ENCODE results near the gene WNT4. TPM values are rescaled to one million over a fixed set of nuclear protein-coding genes. Genes with fewer than 3 reads are reported as not detected.
A peak's percentile ranks its signal among the peaks of the same experiment; 100 is the strongest.

Gene WNT4
- total RNA-seq, result 3.7 TPM
- 1 to 10 TPM; 1.4 to 5.0 (median 3.5) TPM for polyA plus RNA-seq (ENCODE audit: insufficient read depth in 1 of 8, insufficient read length in 8 of 8, low replicate concordance in 1 of 8)
- long read RNA-seq, donor 1, partial matches to known transcripts, result 0 of 4 reads
- long read RNA-seq, donor 1, other reads (novel, unspliced or antisense), result 0 of 4 reads
- long read RNA-seq, donor 2, partial matches to known transcripts, result 0 of 1 reads
- long read RNA-seq, donor 2, other reads (novel, unspliced or antisense), result 0 of 1 reads
- long read RNA-seq, donor 3, transcript WNT4-201 (5 exons, 3,845 nt), result major isoform, 10 of 10 reads
- long read RNA-seq, donor 3, partial matches to known transcripts, result 0 of 10 reads
- long read RNA-seq, donor 3, other reads (novel, unspliced or antisense), result 0 of 10 reads
- long read RNA-seq, donor 4, partial matches to known transcripts, result 0 of 4 reads
- long read RNA-seq, donor 4, other reads (novel, unspliced or antisense), result 0 of 4 reads
- long read RNA-seq, donor 5, partial matches to known transcripts, result 0 of 2 reads
- long read RNA-seq, donor 5, other reads (novel, unspliced or antisense), result 0 of 2 reads
- long read RNA-seq, donor 6, transcript WNT4-201 (5 exons, 3,845 nt), result major isoform, 7 of 7 reads
- long read RNA-seq, donor 6, partial matches to known transcripts, result 0 of 7 reads
- long read RNA-seq, donor 6, other reads (novel, unspliced or antisense), result 0 of 7 reads
- long read RNA-seq, donor 7, partial matches to known transcripts, result 0 of 1 reads
- long read RNA-seq, donor 7, other reads (novel, unspliced or antisense), result 0 of 1 reads
- long read RNA-seq, donor 8, result 0 reads
- long read RNA-seq, donor 9, partial matches to known transcripts, result 0 of 1 reads
- long read RNA-seq, donor 9, other reads (novel, unspliced or antisense), result 0 of 1 reads
- long read RNA-seq, donor 10, partial matches to known transcripts, result 0 of 2 reads
- long read RNA-seq, donor 10, other reads (novel, unspliced or antisense), result 0 of 2 reads
- long read RNA-seq, donor 11, partial matches to known transcripts, result 0 of 2 reads
- long read RNA-seq, donor 11, other reads (novel, unspliced or antisense), result 0 of 2 reads

GRCh38 chr1:22143065-22144033, at the start of gene WNT4:
WNT4 (minus strand) TSS chr1:22143097; CDS start chr1:22142922, 175 bp downstream.
- WGBS (ENCODE audit: insufficient coverage), result under 1% methylated on average over 61 of the region's 106 CpGs
- peak within 1 kb of the TSS; percentile 24 for H3K4me3 ChIP-seq (ENCODE audit: low read length)
- no peaks in the 10 kb centered on the region for H3K36me3 ChIP-seq (ENCODE audit: control insufficient read depth, insufficient read depth, low read length)
- peaks cover 27% of the 10 kb centered on the region for H3K4me1 ChIP-seq (ENCODE audit: control insufficient read depth, insufficient read depth, low read length)
- DNase-seq, result peak; percentile 40
- peaks cover 71% of the 10 kb centered on the region for H3K27me3 ChIP-seq (ENCODE audit: control insufficient read depth, insufficient read depth, low read length)
- H3K9me3 ChIP-seq (replicated peaks; ENCODE audit: control insufficient read depth, low read depth, low read length), result no peaks in the 10 kb centered on the region
- no peak within 1 kb of the TSS for H3K27ac ChIP-seq (ENCODE audit: low read length)

DNA sequence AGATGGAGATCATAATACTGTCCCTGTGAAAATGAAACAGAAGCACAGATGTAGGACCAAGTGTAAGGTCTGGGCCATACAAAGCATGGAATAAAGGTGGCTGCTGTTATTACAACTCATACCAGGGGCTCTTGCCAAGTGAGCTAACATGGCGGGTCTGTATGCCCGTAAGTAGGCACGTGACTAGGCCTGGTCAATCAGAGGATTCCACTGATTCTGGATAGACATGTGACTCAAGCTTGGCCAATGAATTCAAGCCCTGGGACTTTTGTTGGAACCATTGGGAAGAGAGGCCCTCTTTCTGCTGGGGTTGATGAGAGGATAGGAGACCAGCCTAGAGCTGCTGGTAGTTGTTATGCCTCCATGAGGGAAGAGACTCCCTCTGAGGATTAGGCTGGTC, 47.8 kb upstream of the WNT4 start:
- DNase-seq, result no peak
- Histone ChIP-seq H3K27ac (ENCODE audit: low read length) (no peak overlapping the region), H3K36me3 (ENCODE audit: control insufficient read depth, insufficient read depth, low read length) (no peaks in the 10 kb centered on the region), H3K27me3 (ENCODE audit: control insufficient read depth, insufficient read depth, low read length) (peaks cover 12% of the 10 kb centered on the region), H3K4me1 (ENCODE audit: control insufficient read depth, insufficient read depth, low read length) (no peaks in the 10 kb centered on the region), H3K9me3 (replicated peaks; ENCODE audit: control insufficient read depth, low read depth, low read length) (no peaks in the 10 kb centered on the region), H3K4me3 (ENCODE audit: low read length) (no peak overlapping the region)
- WGBS (ENCODE audit: insufficient coverage), result 71% methylated on average over 3 of the region's 3 CpGs

- Histone ChIP-seq H3K27ac (ENCODE audit: low read length) (no peak overlapping the region), H3K4me1 (ENCODE audit: control insufficient read depth, insufficient read depth, low read length) (no peaks in the 10 kb centered on the region), H3K36me3 (ENCODE audit: control insufficient read depth, insufficient read depth, low read length) (no peaks in the 10 kb centered on the region), H3K9me3 (replicated peaks; ENCODE audit: control insufficient read depth, low read depth, low read length) (no peaks in the 10 kb centered on the region), H3K4me3 (ENCODE audit: low read length) (no peak overlapping the region), H3K27me3 (ENCODE audit: control insufficient read depth, insufficient read depth, low read length) (peaks cover 13% of the 10 kb centered on the region)
- WGBS (ENCODE audit: insufficient coverage), result 72% methylated on average over 4 of the region's 6 CpGs
- no peak for DNase-seq
These were observed 47.4 kb upstream of the WNT4 start for GRCh38 chr1:22190251-22190650.

GRCh38 chr1:22189619-22190018, 46.7 kb upstream of the WNT4 start:
- Histone ChIP-seq H3K4me1 (ENCODE audit: control insufficient read depth, insufficient read depth, low read length) (peaks cover 2% of the 10 kb centered on the region), H3K27ac (ENCODE audit: low read length) (no peak overlapping the region), H3K4me3 (ENCODE audit: low read length) (no peak overlapping the region), H3K27me3 (ENCODE audit: control insufficient read depth, insufficient read depth, low read length) (peaks cover 13% of the 10 kb centered on the region), H3K36me3 (ENCODE audit: control insufficient read depth, insufficient read depth, low read length) (no peaks in the 10 kb centered on the region), H3K9me3 (replicated peaks; ENCODE audit: control insufficient read depth, low read depth, low read length) (no peaks in the 10 kb centered on the region)
- WGBS (ENCODE audit: insufficient coverage), result 95% methylated on average over 3 of the region's 4 CpGs
- DNase-seq, result no peak

DNA sequence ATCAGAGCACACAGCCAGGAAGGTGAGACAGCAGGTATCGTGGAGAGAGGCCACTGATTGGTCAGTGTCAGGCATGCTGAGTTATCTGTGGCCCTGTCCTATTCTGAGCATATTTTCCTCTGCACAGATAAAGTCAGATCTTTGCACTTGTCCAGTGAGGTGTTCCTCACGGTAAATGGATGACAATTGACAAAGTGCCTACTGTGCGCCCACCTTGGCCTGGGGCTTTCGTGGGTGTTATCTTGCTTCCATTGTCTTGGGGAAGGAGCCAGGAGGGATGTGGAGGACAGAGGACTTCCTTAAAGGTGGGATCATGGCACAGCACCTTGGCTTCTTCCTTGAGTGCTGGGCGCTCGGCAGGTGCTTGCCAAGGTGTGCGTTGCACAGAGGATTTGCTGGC, 46.0 kb upstream of the WNT4 start:
- Histone ChIP-seq H3K27me3 (ENCODE audit: control insufficient read depth, insufficient read depth, low read length) (peaks cover 13% of the 10 kb centered on the region), H3K27ac (ENCODE audit: low read length) (no peak overlapping the region), H3K36me3 (ENCODE audit: control insufficient read depth, insufficient read depth, low read length) (no peaks in the 10 kb centered on the region), H3K9me3 (replicated peaks; ENCODE audit: control insufficient read depth, low read depth, low read length) (no peaks in the 10 kb centered on the region), H3K4me3 (ENCODE audit: low read length) (no peak overlapping the region), H3K4me1 (ENCODE audit: control insufficient read depth, insufficient read depth, low read length) (peaks cover 2% of the 10 kb centered on the region)
- WGBS (ENCODE audit: insufficient coverage), result 81% methylated on average over 7 of the region's 7 CpGs
- no peak for DNase-seq

GRCh38 chr1:22188436-22188835, 45.5 kb upstream of the WNT4 start:
- Histone ChIP-seq H3K4me1 (ENCODE audit: control insufficient read depth, insufficient read depth, low read length) (peaks cover 2% of the 10 kb centered on the region), H3K27ac (ENCODE audit: low read length) (no peak overlapping the region), H3K36me3 (ENCODE audit: control insufficient read depth, insufficient read depth, low read length) (no peaks in the 10 kb centered on the region), H3K27me3 (ENCODE audit: control insufficient read depth, insufficient read depth, low read length) (peaks cover 13% of the 10 kb centered on the region), H3K4me3 (ENCODE audit: low read length) (no peak overlapping the region), H3K9me3 (replicated peaks; ENCODE audit: control insufficient read depth, low read depth, low read length) (no peaks in the 10 kb centered on the region)
- DNase-seq, result no peak
- 96% methylated on average over 3 of the region's 3 CpGs for WGBS (ENCODE audit: insufficient coverage)

DNA sequence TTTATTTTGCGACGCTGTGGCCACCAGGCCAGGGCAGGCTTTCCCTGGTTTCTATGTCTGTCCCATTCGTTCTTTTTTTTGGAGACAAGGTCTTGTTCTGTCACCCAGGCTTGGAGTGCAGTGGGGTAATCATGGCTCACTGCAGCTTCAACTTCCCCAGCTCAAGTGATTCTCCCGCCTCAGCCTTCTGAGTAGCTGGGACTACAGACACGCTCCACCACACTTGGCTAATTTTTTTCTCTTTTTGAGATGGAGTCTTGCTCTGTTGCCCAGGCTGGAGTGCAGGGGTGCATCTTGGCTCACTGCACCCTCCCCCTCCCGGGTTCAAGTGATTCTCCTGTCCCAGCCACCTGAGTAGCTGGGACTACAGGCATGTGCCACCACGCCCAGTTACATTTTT, 43.4 kb upstream of the WNT4 start:
- no peak overlapping the region for H3K27ac ChIP-seq (ENCODE audit: low read length)
- H3K9me3 ChIP-seq (replicated peaks; ENCODE audit: control insufficient read depth, low read depth, low read length), result no peaks in the 10 kb centered on the region
- 63% methylated on average over 5 of the region's 7 CpGs for WGBS (ENCODE audit: insufficient coverage)
- H3K4me1 ChIP-seq (ENCODE audit: control insufficient read depth, insufficient read depth, low read length), result peaks cover 2% of the 10 kb centered on the region
- no peak overlapping the region for H3K4me3 ChIP-seq (ENCODE audit: low read length)
- no peaks in the 10 kb centered on the region for H3K36me3 ChIP-seq (ENCODE audit: control insufficient read depth, insufficient read depth, low read length)
- H3K27me3 ChIP-seq (ENCODE audit: control insufficient read depth, insufficient read depth, low read length), result peaks cover 20% of the 10 kb centered on the region
- DNase-seq, result no peak

GRCh38 chr1:22184892-22185612, 42.2 kb upstream of the WNT4 start:
- H3K27me3 ChIP-seq (ENCODE audit: control insufficient read depth, insufficient read depth, low read length), result peaks cover 20% of the 10 kb centered on the region
- peaks cover 2% of the 10 kb centered on the region for H3K4me1 ChIP-seq (ENCODE audit: control insufficient read depth, insufficient read depth, low read length)
- H3K9me3 ChIP-seq (replicated peaks; ENCODE audit: control insufficient read depth, low read depth, low read length), result no peaks in the 10 kb centered on the region
- DNase-seq, result peak; percentile 25
- no peak overlapping the region for H3K4me3 ChIP-seq (ENCODE audit: low read length)
- H3K27ac ChIP-seq (ENCODE audit: low read length), result no peak overlapping the region
- 36% methylated on average over 14 of the region's 21 CpGs for WGBS (ENCODE audit: insufficient coverage)
- no peaks in the 10 kb centered on the region for H3K36me3 ChIP-seq (ENCODE audit: control insufficient read depth, insufficient read depth, low read length)

DNA sequence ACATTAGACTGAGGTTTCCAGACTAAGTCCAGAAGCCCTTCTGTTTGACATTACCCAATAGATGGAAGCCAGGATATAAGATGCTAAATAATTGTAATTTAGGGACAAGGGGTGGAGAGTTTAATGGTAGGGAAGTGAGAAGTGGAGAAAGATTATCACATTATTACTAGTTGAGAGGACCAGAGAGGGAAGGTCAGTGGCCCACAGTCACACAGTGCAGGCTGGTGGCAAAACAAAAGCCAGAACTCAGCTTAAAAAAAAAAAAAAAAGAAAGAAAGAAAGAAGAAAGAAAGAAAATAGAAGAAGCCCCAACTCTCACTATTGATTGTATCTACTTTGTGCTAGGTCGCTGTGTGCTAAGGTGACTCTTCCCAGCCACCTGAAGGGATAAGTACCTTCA, 41.6 kb upstream of the WNT4 start:
- no CpG with 5 or more reads among the region's 1 CpG for WGBS (ENCODE audit: insufficient coverage)
- Histone ChIP-seq H3K4me1 (ENCODE audit: control insufficient read depth, insufficient read depth, low read length) (peaks cover 2% of the 10 kb centered on the region), H3K4me3 (ENCODE audit: low read length) (no peak overlapping the region), H3K9me3 (replicated peaks; ENCODE audit: control insufficient read depth, low read depth, low read length) (no peaks in the 10 kb centered on the region), H3K36me3 (ENCODE audit: control insufficient read depth, insufficient read depth, low read length) (no peaks in the 10 kb centered on the region), H3K27ac (ENCODE audit: low read length) (no peak overlapping the region), H3K27me3 (ENCODE audit: control insufficient read depth, insufficient read depth, low read length) (peaks cover 20% of the 10 kb centered on the region)
- no peak for DNase-seq

Data from muscle of leg (tissue), 16 donors.